GM21717 (cell line): Measurements from ENCODE around the gene SHCBP1L.
"Not testable (repeated sequence)": the region's sequence is repeated elsewhere in the genome, so short reads cannot be mapped to it uniquely, and the experiment has no call there.

ENCODE experiments used
- ATAC-seq: cut with Tn5 transposase; IDR thresholded peaks from one replicate; pipeline ENCODE4 v1.9.1; 2021; ENCODE audit warnings: mild to moderate bottlenecking, moderate library complexity; ENCODE audit not compliant: unreplicated experiment

The SHCBP1L gene

GRCh38 chr1:182965861-182966260, 12.9 kb upstream of the SHCBP1L start:
- ATAC-seq = no peak

- ATAC-seq = no peak
These were observed 12.1 kb upstream of the SHCBP1L start for GRCh38 chr1:182965096-182965495.

- ATAC-seq = peak; percentile 93
These were observed 9.7 kb upstream of the SHCBP1L start for GRCh38 chr1:182962554-182963115.

GRCh38 chr1:182960046-182960445, 7.1 kb upstream of the SHCBP1L start:
- no peak for ATAC-seq

DNA sequence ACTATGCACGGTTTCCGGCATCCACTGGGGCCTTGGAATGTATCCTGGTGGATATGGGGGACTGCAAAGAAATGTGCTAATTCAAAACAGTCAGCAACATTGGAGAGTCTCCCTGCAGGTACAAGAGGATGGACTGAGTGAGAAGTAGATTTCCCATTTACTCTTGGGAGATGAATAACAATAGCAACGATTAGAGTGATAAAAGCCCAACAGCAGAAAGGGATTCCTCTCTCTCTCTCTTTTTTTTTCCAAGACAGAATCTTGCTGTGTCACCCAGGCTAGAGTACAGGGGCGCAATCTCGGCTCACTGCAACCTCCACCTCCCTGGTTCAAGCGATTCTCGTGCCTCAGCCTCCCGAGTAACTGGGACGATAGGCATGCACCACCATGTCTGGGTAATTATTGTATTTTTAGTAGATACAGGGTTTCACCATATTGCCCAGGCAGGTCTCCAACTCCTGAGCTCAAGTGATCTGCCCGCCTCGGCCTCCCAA, 5.0 kb upstream of the SHCBP1L start:
- no peak for ATAC-seq

DNA sequence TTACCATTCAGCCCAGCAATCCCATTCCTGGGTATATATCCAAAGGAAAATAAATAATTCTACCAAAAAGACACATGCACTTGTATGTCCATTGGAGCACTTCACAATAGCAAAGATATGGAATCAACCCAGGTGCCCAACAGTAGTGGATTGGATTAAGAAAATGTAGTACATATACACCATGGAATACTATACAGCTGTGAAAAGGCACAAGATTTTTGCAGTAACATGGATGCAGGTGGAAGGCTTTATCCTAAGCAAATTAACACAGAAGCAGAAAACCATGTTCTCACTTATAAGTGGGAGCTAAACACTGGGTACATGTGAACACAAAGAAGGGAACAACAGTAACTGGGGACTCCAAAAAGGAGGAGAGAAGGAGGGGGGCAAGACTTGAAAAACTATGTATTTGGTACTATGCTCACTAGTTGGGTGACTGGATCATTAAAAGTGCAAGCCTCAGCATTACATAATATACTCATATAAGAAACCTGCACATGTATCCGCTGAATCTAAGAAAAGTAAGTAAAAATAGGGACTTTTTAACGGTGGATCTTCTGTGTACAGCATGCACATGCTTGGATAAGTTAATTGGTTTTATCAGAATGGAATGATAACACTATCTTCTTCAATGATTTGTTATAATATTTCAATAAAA, 3.9 kb upstream of the SHCBP1L start:
- ATAC-seq = no peak

DNA sequence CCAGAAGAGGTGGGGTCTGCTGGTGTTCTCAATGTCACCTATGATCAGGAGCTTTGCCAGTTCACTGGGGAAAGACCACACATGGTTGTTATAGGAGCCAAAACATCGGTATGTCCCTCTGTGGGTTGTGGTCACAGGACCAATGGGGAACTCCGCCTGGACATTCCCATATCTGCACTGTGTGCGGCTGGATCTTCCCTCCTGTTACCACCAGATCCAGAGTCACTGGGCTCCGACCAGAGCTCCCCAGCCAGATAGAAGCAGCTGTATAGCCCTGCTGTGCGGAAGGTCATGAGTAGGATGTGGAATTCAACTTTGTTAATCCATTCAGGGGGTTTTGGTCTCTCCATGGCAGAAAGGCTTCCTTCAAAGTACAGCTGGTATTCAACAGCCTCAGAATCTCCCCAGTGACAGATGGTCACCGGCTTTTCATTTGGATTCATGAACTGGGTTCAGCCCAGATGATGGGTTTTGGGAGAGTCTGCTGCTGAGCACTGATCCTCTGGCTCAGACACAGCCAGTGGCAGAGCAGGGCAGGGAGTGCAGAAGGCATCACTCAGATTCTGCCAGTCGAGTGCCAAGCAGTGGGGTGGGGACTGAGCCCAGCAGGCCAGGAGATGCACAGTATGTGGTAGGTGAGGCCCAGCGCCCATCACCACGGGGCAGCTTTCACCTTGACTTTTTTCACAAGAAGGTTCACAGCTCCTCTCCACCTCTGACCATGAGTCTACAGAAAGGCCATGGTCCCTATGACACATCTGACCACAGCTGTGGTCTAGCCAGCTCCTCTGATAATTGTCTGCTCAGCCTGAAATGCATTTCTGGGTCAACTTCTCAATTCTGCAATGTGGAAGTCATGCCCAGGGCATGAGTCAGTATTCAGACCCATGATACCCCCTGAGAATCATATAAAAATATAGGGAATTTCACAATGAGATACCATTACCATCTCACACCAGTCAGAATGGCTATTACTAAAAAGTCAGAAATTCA, 2.9 kb upstream of the SHCBP1L start:
- ATAC-seq = no peak

DNA sequence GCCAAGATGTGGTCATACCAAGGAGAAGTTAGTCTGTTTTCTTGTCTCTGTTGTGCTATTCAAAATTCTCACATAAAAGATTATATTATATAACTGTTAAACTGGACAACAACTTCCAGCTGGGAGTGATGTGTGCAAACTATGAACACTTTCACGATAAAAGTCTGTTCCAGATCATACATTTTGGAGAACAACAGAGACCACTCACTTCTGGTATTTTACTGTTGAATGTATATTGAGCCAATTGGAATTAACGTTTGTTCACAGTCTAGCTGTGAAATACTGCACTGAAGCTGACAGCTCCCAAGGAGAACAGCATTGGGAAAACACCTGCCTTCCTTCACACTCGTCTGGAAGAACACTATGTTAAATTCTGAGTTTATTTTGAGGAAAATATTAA, 860 bp upstream of the SHCBP1L start:
- no peak for ATAC-seq

DNA sequence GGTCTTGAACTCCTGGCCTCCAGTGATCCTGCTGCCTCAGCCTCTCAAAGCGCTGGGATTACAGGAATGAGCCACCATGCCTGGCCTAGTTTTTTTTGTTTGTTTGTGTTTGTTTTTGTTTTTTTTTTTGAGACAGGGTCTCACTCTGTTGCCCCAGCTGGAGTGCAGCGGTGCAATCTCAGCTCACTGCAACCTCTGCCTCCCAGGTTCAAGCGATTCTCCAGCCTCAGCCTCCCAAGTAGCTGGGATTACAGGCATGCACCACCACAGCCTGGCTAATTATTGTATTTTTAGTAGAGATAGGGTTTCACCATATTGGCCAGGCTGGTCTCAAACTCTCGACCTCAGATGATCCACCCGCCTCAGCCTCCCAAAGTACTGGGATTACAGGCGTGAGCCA, 9.6 kb downstream of the SHCBP1L start:
- ATAC-seq = not testable (repeated sequence)

GRCh38 chr1:182942145-182942544, 10.8 kb downstream of the SHCBP1L start:
- ATAC-seq = not testable (repeated sequence)

- ATAC-seq = no peak
These were observed 13.6 kb downstream of the SHCBP1L start for GRCh38 chr1:182939413-182939812.

GRCh38 chr1:182935716-182936115, 17.2 kb downstream of the SHCBP1L start:
- no peak for ATAC-seq

DNA sequence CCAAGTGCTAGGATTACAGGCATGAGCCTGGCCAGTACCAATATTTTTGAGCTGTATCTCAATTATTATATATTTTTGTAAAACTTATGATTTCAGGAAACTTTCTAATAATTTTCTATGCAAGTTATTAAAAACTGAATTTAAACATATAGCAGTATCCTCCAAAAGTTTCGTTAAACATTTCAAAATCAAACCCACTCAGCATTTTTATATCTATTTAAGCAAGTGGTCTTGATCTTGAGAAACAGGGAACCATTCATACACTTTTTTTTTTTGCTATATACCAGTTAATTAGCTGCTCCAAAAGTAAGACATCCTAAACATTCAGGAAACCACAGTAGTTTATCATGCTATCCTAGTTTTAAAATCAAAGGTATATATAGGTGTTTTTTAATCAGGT, 22.0 kb downstream of the SHCBP1L start:
- no peak for ATAC-seq

GRCh38 chr1:182927693-182928433, 25.1 kb downstream of the SHCBP1L start:
- no peak for ATAC-seq

DNA sequence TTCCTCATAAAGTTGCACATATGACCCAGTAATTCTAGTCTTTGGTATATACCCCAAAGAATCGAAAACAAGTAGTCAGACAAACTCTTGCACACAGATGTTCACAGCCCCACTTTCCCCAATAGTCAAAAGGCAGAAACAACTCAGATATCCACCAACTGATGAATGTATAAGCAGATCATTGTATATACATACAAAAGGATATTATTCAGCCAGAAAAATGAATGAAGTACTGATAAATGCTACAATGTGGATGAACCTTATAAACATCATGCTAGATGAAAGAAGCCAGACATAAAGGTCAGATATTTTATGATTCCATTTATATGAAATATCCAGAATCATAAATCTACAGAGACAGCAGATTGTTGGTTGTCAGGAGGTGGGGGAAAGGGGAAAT, 27.3 kb downstream of the SHCBP1L start:
- no peak for ATAC-seq

DNA sequence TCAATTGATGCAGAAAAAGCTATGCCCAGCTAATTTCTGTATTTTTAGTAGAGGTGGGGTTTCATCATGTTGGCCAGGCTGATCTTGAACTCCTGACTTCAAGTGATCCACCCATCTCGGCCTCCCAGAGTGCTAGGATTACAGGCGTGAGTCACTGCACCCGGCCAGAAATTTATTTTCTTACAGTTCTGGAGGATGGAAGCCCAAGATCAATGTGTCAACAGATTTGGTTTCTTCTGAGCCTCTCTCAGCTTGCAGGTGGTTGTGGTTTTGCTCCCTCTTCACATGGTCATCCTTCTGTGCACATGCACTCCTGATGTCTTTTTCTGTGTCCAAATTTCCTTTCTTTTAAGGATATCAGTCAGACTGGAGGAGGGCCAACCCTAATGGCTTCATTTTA, 35.6 kb downstream of the SHCBP1L start:
- no peak for ATAC-seq

- ATAC-seq = no peak
These were observed 39.6 kb downstream of the SHCBP1L start for GRCh38 chr1:182913401-182913800.

DNA sequence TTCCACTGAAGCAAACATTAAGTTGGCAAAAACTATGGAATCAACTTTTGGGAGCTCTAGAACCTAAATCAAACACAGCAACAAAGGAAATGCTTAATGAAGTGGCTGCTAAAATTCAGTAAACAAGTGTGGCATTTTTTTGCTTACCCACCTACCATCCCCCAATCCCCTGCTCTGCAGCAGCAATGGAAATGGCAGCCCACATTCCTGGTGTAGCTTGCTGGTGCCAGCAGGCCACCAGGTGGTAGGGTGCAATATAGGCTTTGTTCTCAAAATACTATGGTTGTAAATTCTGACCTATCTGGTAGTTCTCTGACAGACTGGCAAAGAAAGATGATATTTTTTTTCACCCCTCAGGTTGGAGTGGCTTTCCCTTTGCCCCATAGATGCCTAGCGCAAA, 42.8 kb downstream of the SHCBP1L start:
- no peak for ATAC-seq

DNA sequence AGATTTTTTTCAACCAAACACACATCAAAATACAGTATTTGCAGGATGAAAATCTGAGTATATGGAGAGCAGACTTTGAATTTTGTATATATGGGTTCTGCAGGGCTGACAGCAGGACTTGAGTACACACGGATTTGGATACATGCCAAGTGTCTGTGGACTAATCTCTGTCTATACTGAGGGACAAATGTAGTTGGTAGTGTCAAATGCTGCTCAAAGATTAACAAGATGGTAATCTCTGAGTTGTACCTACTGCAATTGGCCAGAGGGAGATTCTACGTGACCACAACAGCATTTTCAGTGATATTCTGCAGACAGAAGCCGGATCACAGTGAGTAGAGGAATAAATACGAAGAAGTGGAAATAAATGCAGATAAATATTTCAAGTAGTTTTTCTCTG, 43.4 kb downstream of the SHCBP1L start:
- ATAC-seq = no peak

DNA sequence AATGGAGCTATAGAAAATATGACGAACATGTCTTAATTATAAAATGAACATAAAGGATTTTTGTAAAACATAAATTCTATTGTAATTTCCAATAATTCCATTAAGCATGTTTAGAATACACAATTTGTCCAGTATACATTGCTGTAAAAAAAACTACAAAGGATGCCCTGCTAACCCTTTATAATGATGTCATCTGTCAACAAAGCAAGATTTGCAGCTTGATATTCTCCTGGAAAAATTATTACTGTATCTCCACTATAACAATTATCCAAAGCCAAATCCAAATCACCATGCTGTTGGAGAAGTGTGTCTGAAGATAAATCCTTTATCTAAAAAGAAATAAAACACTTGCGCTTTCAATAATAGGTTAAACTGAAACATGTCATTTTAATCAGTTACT, 47.6 kb downstream of the SHCBP1L start:
- no peak for ATAC-seq

DNA sequence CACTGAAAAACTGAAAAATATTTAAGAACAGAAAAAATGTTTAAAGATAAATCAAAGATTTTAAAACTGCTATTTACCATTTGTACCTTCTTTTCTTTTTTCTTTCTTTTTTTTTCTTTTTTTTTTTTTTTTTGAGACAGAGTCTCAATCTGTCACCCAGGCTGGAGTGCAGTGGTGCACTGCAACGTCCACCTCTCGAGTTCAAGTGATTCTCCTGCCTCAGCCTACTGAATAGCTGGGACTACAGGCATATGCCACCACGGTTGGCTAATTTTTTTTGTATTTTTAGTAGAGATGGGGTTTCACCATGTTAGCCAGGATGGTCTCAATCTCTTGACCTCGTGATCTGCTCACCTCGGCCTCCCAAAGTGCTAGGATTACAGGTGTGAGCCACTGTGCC, 51.0 kb downstream of the SHCBP1L start:
- ATAC-seq = not testable (repeated sequence)
